Mucosa of rectum (tissue), 2 donors: ENCODE data around the gene SLC35F2.
"Not testable (repeated sequence)": the region's sequence is repeated elsewhere in the genome, so short reads cannot be mapped to it uniquely, and the experiment has no call there.

Experiments
- H3K27ac ChIP-seq, 2 donors: one replicate each; pipeline ENCODE4 v1.7.0; 2013; ENCODE audit warnings: inconsistent platforms in 2 of 2, low read depth in 2 of 2, low read length in 2 of 2
- H3K27me3 ChIP-seq, 2 donors: one replicate each; pipeline ENCODE4 v1.7.0; 2013; ENCODE audit warnings: low read length in 2 of 2; ENCODE audit not compliant: control insufficient read depth in 2 of 2, insufficient read depth in 2 of 2
- H3K36me3 ChIP-seq, 2 donors: one replicate each; pipeline ENCODE4 v1.7.0; 2013; ENCODE audit warnings: low read length in 2 of 2; ENCODE audit not compliant: control insufficient read depth in 2 of 2, insufficient read depth in 2 of 2
- H3K4me1 ChIP-seq, 2 donors: one replicate each; pipeline ENCODE4 v1.7.0; 2013; ENCODE audit warnings: low read length in 2 of 2, mild to moderate bottlenecking in 1 of 2; ENCODE audit not compliant: control insufficient read depth in 2 of 2, insufficient read depth in 2 of 2
- H3K4me3 ChIP-seq, 2 donors: one replicate each; pipeline ENCODE4 v1.7.0; 2013; ENCODE audit warnings: low read length in 2 of 2
- H3K9ac ChIP-seq, 2 donors: one replicate each; pipeline ENCODE4 v1.7.0; 2013; ENCODE audit warnings: low read length in 2 of 2, low read depth in 1 of 2, mild to moderate bottlenecking in 1 of 2
- H3K9me3 ChIP-seq, 2 donors: one replicate each; pipeline ENCODE4 v1.7.0; 2013; ENCODE audit warnings: low read length in 2 of 2; ENCODE audit not compliant: control insufficient read depth in 2 of 2
- donor health status: healthy.
- donor health status: Normal muscosa, but diverticular disease.

SLC35F2 gene

DNA sequence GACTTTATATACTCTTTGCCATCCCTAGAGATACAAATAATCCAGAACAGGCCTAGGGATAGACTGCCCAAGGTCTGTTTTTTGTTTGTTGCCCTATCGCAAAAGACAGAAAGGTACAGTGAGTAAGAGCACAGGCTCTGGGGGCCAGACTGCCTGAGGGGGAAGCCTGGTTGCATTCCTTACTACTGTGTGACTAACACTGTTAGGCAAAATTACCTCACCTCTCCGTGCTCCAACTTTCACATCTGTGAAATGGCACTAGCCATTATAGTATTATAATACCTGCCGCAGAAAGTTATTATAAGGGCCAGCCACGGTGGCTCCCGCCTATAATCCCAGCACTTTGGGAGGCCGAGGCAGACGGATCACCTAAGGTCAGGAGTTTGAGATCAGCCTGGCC is 14.5 kb downstream of the SLC35F2 start:
- H3K27me3 ChIP-seq: no peaks in the 10 kb centered on the region
- no peak overlapping the region for H3K27ac ChIP-seq
- no peak overlapping the region for H3K9ac ChIP-seq
- H3K36me3 ChIP-seq: no peaks in the 10 kb centered on the region
- no peaks in the 10 kb centered on the region for H3K9me3 ChIP-seq
- H3K4me3 ChIP-seq: no peak overlapping the region
- H3K4me1 ChIP-seq: peaks cover 10 to 12% of the 10 kb centered on the region in 2 donors

DNA sequence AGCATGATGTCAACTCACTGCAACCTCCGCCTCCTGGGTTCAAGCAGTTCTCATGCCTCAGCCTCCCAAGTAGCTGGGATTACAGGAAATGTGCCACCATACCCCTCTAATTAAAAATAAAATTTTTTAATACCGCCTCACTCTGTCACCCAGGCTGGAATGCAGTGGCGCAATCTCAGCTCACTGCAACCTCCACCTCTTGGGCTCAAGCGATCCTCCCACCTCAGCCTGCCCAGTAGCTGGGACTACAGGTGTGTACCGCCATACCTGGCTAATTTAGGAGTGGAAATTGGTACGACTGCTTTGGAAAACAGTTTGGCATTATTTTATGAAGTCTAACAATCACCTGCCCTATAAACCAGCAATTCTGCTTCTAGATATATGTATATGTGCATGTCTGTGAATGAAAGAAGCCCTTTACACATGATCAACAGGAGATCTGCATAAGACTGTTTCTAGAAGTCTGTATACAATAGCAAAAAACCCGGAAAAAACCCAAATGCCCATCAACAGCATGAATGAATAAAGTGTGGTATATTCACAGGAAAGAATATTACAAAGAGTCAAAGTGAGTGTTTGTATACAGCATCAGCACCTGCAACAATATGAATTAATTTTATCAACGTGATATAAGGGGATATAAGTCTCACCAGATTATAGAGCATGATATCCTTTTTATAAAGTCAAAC is 16.0 kb downstream of the SLC35F2 start:
- H3K36me3 ChIP-seq: no peaks in the 10 kb centered on the region
- H3K27ac ChIP-seq: no peak overlapping the region
- no peaks in the 10 kb centered on the region for H3K27me3 ChIP-seq
- peaks cover 10 to 12% of the 10 kb centered on the region in 2 donors for H3K4me1 ChIP-seq
- H3K9me3 ChIP-seq: no peaks in the 10 kb centered on the region
- H3K4me3 ChIP-seq: no peak overlapping the region
- no peak overlapping the region for H3K9ac ChIP-seq

DNA sequence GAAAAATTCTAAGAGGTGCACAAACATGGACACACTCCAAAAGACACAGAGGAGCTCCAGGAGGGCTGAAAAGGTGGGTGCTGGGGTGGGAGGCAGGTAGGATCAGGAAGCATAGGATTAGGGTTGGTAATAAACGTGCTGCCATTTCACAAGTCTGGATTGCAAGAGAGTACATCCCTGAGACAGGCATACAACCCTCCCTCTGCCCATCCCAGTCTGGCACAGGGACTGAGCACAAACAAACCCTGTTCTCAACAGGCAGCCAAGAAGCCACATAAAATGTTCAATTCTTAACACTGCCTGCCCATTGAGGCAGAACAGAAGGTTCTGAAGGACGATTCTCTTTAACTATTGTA is 18.5 kb downstream of the SLC35F2 start:
- H3K4me1 ChIP-seq: peaks cover 10 to 19% of the 10 kb centered on the region in 2 donors
- peak overlapping the region in 1 of 2 donors; percentile 34 for H3K4me3 ChIP-seq
- peak overlapping the region; percentile 34 to 52 for H3K27ac ChIP-seq
- no peaks in the 10 kb centered on the region for H3K9me3 ChIP-seq
- peak overlapping the region in 1 of 2 donors; percentile 0 for H3K9ac ChIP-seq
- no peaks in the 10 kb centered on the region for H3K36me3 ChIP-seq
- H3K27me3 ChIP-seq: no peaks in the 10 kb centered on the region

DNA sequence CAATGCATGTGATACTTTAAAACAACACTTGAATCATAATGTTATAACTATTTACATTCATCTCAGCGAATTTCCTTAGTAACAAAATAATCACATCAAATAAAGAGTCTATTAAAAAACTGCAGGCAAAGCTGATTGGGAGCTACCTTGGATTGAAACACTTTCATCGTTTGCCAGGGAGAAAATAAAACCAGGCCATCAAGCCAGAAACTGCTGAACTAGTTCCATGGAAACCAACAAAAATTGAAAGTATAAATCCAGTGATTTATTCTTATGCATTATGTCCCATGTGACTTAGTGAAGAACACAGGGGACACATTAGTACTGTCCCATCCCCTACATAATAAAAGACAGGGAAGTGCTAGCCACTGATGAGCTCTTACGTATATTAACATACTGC is 21.7 kb downstream of the SLC35F2 start:
- Histone ChIP-seq H3K27me3 (no peaks in the 10 kb centered on the region), H3K9ac (no peak overlapping the region), H3K27ac (no peak overlapping the region), H3K4me3 (no peak overlapping the region), H3K4me1 (peaks cover 10 to 19% of the 10 kb centered on the region in 2 donors), H3K36me3 (no peaks in the 10 kb centered on the region), H3K9me3 (no peaks in the 10 kb centered on the region)

DNA sequence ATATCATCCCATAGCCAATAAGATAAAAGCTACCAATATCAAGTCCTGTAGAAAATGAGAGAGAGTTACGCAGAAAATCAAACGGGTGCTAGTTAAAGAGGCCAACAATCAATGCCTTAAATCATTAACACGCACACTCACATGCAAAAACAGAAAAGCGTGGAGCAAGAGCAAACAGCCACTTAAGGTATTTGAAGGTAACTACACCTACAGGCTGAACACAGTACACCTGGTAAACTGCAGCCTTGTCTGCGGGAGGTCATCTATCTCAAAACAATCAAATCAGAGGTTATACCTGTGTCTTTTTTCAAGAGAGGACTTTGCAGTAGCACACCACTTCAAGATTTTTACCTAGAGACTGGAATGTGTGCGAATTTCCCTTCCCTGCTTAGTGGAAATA is 23.6 kb downstream of the SLC35F2 start:
- Histone ChIP-seq H3K9ac (no peak overlapping the region), H3K4me3 (no peak overlapping the region), H3K9me3 (no peaks in the 10 kb centered on the region), H3K27ac (no peak overlapping the region), H3K36me3 (no peaks in the 10 kb centered on the region), H3K27me3 (no peaks in the 10 kb centered on the region), H3K4me1 (peaks cover 3 to 9% of the 10 kb centered on the region in 2 donors)

DNA sequence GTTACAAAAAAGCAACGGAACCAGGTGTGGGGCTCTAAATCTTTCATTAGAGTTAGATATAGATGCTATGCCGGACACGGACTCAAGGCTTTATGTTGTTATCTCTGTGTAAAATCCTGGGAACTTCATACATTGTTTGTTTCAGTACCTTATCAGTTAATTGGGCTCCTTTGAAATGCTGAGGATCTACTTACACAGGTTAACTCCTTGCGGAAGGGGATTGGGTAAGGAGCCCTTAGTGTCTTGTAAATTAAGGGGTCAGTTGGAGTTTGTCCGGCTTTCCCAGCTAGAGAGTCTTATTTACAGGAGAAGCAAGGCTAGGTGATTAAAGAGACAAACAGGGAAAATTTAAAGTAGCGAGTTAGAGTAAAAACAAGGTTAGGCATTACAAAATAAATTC is 24.7 kb downstream of the SLC35F2 start:
- not testable (repeated sequence) for H3K36me3 ChIP-seq, H3K27me3 ChIP-seq, H3K9me3 ChIP-seq, H3K9ac ChIP-seq, H3K27ac ChIP-seq, H3K4me3 ChIP-seq, H3K4me1 ChIP-seq

DNA sequence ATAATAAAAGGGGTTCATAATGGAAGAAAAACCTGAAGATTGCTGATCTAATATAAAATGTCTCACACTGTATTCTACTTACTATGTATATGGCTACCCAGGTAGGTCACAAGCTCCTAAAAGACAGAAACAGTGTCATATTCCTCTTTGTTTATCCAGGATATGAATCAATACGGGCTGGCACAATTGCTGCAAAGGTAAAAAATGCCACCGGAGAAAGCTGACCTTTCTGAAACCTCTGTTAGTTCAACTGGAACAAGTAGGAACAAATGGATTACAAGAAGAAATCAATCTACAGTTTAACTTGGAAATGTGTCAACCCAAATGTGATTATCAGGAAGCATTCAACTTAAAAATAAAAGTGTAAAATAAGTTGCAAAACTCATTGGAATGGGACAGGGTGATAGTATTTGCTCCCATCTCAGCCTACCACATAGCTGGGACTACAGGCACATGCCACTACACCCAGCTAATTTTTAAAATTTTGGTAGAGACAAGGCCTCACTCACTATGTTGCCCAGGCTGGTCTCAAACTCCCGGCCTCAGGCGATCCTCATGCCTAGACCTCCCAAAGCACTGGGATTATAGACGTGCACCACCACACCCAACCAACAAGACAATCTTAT is 27.6 kb downstream of the SLC35F2 start:
- H3K4me3 ChIP-seq: no peak overlapping the region
- H3K27me3 ChIP-seq: no peaks in the 10 kb centered on the region
- no peak overlapping the region for H3K27ac ChIP-seq
- H3K36me3 ChIP-seq: no peaks in the 10 kb centered on the region
- H3K9ac ChIP-seq: no peak overlapping the region
- H3K4me1 ChIP-seq: no peaks in the 10 kb centered on the region
- H3K9me3 ChIP-seq: no peaks in the 10 kb centered on the region

DNA sequence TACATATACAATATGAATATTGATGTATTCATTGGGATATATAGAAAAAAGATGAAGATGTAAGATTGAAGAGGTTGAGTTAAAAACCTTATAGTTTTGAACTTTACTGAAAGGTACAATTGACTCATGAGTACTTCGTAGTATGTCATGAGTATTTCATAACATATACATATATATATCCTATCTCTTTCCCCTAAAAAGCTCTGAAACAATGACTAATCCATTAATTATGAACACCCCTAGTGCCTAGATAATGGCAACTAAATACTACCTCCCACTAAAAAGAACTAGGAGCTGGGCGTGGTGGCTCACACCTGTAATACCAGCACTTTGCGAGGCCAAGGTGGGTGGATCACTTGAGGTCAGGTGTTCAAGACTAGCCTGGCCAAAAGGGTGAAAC is 31.5 kb downstream of the SLC35F2 start:
- Histone ChIP-seq H3K27ac (no peak overlapping the region), H3K4me3 (no peak overlapping the region), H3K4me1 (no peaks in the 10 kb centered on the region), H3K9me3 (no peaks in the 10 kb centered on the region), H3K27me3 (no peaks in the 10 kb centered on the region), H3K9ac (no peak overlapping the region), H3K36me3 (no peaks in the 10 kb centered on the region)

DNA sequence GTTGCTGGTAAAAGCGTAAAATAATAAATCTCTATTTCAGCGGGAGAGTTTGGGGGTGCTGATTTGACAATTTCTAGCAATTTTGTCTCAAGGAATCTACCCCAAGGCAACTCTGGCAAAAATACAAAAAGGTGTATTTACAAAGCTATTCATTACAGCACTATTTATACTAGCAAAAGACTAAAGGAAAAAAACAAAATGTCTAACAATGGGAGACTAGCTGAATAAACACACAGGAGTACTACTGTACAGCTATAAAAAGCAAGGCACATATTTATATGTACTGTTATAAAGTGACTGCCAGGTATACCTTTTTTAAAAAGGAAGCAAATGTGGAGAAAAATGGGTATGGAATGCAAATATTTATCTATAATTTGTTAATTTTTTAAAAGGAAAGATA is 32.7 kb downstream of the SLC35F2 start:
- Histone ChIP-seq H3K27ac (no peak overlapping the region), H3K36me3 (no peaks in the 10 kb centered on the region), H3K4me3 (no peak overlapping the region), H3K4me1 (no peaks in the 10 kb centered on the region), H3K9me3 (no peaks in the 10 kb centered on the region), H3K9ac (no peak overlapping the region), H3K27me3 (no peaks in the 10 kb centered on the region)

DNA sequence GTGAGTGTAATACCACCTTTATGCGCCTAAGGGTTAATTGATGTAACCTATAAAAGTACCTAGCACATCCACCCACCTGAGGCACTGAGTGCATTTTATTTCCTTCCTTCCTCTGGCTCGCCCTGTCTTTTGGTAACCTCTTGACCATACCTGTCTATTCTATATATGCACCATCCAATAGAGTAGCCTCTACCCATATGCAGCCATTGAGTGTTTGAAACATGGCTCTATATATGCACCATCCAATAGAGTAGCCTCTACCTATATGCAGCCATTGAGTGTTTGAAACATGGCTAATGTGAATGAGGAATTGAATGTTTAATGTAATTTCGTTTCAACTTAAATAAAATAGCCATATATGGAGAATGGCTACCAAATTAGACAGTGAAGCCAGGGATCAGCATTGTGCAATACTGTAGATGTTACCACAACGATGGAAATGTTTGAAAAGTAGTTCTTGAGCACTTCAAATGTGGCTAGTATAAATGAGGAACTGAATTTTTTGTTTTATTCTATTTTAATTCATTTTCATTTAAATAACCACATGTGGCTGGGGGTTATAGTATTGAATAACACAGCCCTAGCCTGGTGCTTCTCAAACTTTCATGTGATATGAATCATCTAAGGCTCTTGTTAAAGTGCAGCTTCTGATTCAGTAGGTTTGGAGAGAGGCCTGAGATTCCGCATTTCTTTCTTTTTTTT is 33.8 kb downstream of the SLC35F2 start:
- H3K9me3 ChIP-seq: no peaks in the 10 kb centered on the region
- no peak overlapping the region for H3K27ac ChIP-seq
- H3K4me1 ChIP-seq: no peaks in the 10 kb centered on the region

More for the DNA sequence above, 33.8 kb downstream of the SLC35F2 start:
- H3K36me3 ChIP-seq: no peaks in the 10 kb centered on the region
- H3K27me3 ChIP-seq: no peaks in the 10 kb centered on the region
- no peak overlapping the region for H3K4me3 ChIP-seq
- no peak overlapping the region for H3K9ac ChIP-seq
